ENCODE measurements around the gene F2. TPM values are rescaled to one million over a fixed set of nuclear protein-coding genes. Genes with fewer than 3 reads are reported as not detected.
"Not testable (repeated sequence)": the region's sequence is repeated elsewhere in the genome, so short reads cannot be mapped to it uniquely, and the experiment has no call there.

F2 gene
- total RNA-seq (under 1 TPM in 2 of 9 donors, not detected in 7; 0.17 to 0.18 TPM), polyA plus RNA-seq (under 1 TPM in 1 of 2 donors, not detected in 1; 0.08 TPM)
- long read RNA-seq, donor 1: 0 reads
- long read RNA-seq, donor 2, partial matches to known transcripts: 1 of 1 reads
- long read RNA-seq, donor 2, other reads (novel, unspliced or antisense): 0 of 1 reads
- long read RNA-seq, donor 3: 0 reads

DNA sequence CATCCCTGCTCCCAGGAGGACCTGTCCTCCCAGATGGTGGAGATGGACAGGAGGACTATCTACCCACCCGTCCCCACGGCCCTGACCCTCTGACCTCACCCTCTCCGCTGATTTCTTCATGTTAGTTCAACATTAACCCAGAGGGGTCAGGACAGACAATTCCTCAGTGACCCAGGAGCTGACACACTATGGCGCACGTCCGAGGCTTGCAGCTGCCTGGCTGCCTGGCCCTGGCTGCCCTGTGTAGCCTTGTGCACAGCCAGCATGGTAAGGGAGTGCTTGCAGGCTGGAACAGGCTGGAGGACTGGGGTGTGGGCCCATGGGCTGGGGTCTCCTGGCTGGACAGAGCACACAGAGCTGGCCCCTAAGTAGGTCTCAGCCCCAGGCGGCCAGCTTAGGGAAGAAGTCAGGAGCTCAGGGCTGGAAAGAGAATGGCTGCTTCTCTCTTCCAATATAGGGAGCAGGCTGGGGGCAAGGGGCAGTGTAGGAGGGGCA, at the start of gene F2:
F2 (plus strand) TSS at position 166 of the 495 bp plus-strand sequence; CDS start at position 189, 23 bp downstream.
- no peak within 1 kb of the TSS for H3K27ac ChIP-seq
- H3K27me3 ChIP-seq: no peaks in the 10 kb centered on the region
- no peaks in the 10 kb centered on the region for H3K9me3 ChIP-seq
- TF ChIP-seq, protein P1, sequence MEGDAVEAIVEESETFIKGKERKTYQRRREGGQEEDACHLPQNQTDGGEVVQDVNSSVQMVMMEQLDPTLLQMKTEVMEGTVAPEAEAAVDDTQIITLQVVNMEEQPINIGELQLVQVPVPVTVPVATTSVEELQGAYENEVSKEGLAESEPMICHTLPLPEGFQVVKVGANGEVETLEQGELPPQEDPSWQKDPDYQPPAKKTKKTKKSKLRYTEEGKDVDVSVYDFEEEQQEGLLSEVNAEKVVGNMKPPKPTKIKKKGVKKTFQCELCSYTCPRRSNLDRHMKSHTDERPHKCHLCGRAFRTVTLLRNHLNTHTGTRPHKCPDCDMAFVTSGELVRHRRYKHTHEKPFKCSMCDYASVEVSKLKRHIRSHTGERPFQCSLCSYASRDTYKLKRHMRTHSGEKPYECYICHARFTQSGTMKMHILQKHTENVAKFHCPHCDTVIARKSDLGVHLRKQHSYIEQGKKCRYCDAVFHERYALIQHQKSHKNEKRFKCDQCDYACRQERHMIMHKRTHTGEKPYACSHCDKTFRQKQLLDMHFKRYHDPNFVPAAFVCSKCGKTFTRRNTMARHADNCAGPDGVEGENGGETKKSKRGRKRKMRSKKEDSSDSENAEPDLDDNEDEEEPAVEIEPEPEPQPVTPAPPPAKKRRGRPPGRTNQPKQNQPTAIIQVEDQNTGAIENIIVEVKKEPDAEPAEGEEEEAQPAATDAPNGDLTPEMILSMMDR (IDR thresholded peaks at IDR 0.05): no peak
- no peak for TF ChIP-seq POLR2A (IDR thresholded peaks at IDR 0.05)
- 84 to 92% (median 85%) methylated on average over 4 to 7 of the region's 7 CpGs for WGBS, 4 donors
- ATAC-seq (peak in 2 of 4 donors; percentile 21 to 31), DNase-seq (no peak)
- no peaks in the 10 kb centered on the region for H3K36me3 ChIP-seq
- no peak within 1 kb of the TSS for H3K4me3 ChIP-seq
- intact Hi-C loops (cut with DNase I): no loop called here
- no peaks in the 10 kb centered on the region for H3K4me1 ChIP-seq

GRCh38 chr11:46669711-46670139, 49.3 kb upstream of the F2 start:
- WGBS, 4 donors: 52 to 62% (median 57%) methylated on average over 3 of the region's 3 CpGs
- TF ChIP-seq, protein P1 (IDR thresholded peaks at IDR 0.05): peak in 10 of 12 donors; percentile 14 to 49 (median 30)
- no peak for TF ChIP-seq POLR2A (IDR thresholded peaks at IDR 0.05)
- H3K4me1 ChIP-seq: peaks cover 8 to 82% (median 45%) of the 10 kb centered on the region in 12 donors
- intact Hi-C loops (cut with DNase I): no loop called here
- no peaks in the 10 kb centered on the region for H3K9me3 ChIP-seq
- peaks cover 0 to 93% (median 84%) of the 10 kb centered on the region in 9 donors for H3K36me3 ChIP-seq
- no peaks in the 10 kb centered on the region for H3K27me3 ChIP-seq
- DNase-seq (peak in 1 of 5 donors; percentile 25), ATAC-seq (peak in 2 of 4 donors; percentile 24 to 29)
- H3K4me3 ChIP-seq: no peak overlapping the region
- peak overlapping the region in 5 of 12 donors; percentile 10 to 91 (median 30) for H3K27ac ChIP-seq

- Histone ChIP-seq H3K27ac (peak overlapping the region in 6 of 12 donors; percentile 3 to 91 (median 30)), H3K4me1 (peaks cover 8 to 82% (median 46%) of the 10 kb centered on the region in 12 donors), H3K36me3 (peaks cover 0 to 85% (median 77%) of the 10 kb centered on the region in 9 donors)
- H3K27me3 ChIP-seq; ATAC-seq; H3K9me3 ChIP-seq; H3K4me3 ChIP-seq; intact Hi-C loops (cut with DNase I): not testable (repeated sequence)
- 94 to 98% (median 96%) methylated on average over 3 of the region's 3 CpGs for WGBS, 4 donors
- DNase-seq: peak in 1 of 5 donors; percentile 10
Observed at GRCh38 chr11:46670521-46670920, 48.5 kb upstream of the F2 start.

GRCh38 chr11:46671958-46672315, 47.1 kb upstream of the F2 start:
- Histone ChIP-seq H3K27ac (peak overlapping the region in 8 of 12 donors; percentile 30 to 91 (median 42)), H3K9me3 (no peaks in the 10 kb centered on the region), H3K27me3 (no peaks in the 10 kb centered on the region), H3K4me3 (peak overlapping the region in 1 of 12 donors; percentile 2), H3K36me3 (peaks cover 0 to 77% (median 70%) of the 10 kb centered on the region in 9 donors), H3K4me1 (peaks cover 8 to 81% (median 46%) of the 10 kb centered on the region in 12 donors)
- 89 to 92% (median 92%) methylated on average over 10 of the region's 10 CpGs for WGBS, 4 donors
- intact Hi-C loops (cut with DNase I): no loop called here
- TF ChIP-seq, protein P1 (IDR thresholded peaks at IDR 0.05): no peak
- no peak for TF ChIP-seq POLR2A (IDR thresholded peaks at IDR 0.05)
- peak in 2 of 5 donors; percentile 17 to 26 for DNase-seq
- no peak for ATAC-seq

All from heart left ventricle (tissue), 16 donors.